ENCODE measurements around the gene FIG4. TPM values are rescaled to one million over a fixed set of nuclear protein-coding genes. Genes with fewer than 3 reads are reported as not detected.

FIG4 gene
- total RNA-seq, 1 experiment from 2014 or later, result 15.7 TPM

DNA sequence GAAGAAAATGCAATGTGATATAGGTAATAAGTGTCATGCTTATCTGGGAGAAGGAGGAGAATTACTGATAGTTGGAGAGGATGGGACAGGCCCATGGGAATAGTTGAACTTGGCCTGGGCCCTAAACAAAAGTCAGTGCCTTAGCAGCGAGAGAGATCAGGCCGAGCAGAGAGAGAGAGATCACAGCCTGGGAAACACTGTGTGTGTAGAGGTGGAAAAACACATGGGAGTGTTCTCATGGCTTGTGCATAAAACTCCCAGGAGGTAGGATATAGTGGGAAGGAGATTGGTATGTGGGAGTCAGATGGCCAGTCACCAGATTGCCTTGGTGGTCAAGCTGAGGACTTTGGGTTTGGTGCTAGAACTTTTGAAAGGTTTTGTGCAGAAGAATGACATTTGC lies 47.6 kb downstream of the FIG4 start:
- ChIA-PET POLR2A (no interaction called here), RAD21 (ENCODE audit: low non-redundant PET in 1 of 2, low total read pairs in 2 of 2, uncharacterized antibody in 2 of 2, unreplicated experiment in 2 of 2) (no interaction called here), CTCF (no interaction called here)
- no peaks in the 10 kb centered on the region for H3K79me2 ChIP-seq (ENCODE audit: insufficient read depth, low read length)
- H3K4me3 ChIP-seq (replicated peaks in 1 of 2; ENCODE audit: low read depth in 1 of 2, low read length in 2 of 2), result no peak overlapping the region
- no peak for ATAC-seq
- no peaks in the 10 kb centered on the region for H3K9me2 ChIP-seq (ENCODE audit: insufficient read depth)
- no peak overlapping the region for H3K27ac ChIP-seq (ENCODE audit: low read depth, low read length)
- intact Hi-C loops (cut with micrococcal nuclease), result no loop called here
- no peak overlapping the region for H3K9ac ChIP-seq (ENCODE audit: low read length)
- H3K27me3 ChIP-seq (ENCODE audit: insufficient read depth, low read length), result no peaks in the 10 kb centered on the region
- no peaks in the 10 kb centered on the region for H3K9me3 ChIP-seq (ENCODE audit: control insufficient read depth in 1 of 2, insufficient read depth in 1 of 2, low read depth in 1 of 2, low read length in 2 of 2)
- no peak for DNase-seq (ENCODE audit: low read depth, low spot score)
- no peak for TF ChIP-seq JUND (IDR thresholded peaks at IDR 0.05)
- H3K36me3 ChIP-seq (ENCODE audit: control insufficient read depth in 1 of 2, insufficient read depth in 2 of 2, low read length in 2 of 2), result no peaks in the 10 kb centered on the region
- no peaks in the 10 kb centered on the region for H4K20me1 ChIP-seq (ENCODE audit: insufficient read depth)
- peaks cover 0 to 3% of the 10 kb centered on the region in 2 experiments; a peak in 2 of 4 replicates for H3K4me1 ChIP-seq (ENCODE audit: control insufficient read depth in 1 of 2, insufficient read depth in 2 of 2, low read length in 2 of 2)
- no peak overlapping the region for H2AFZ ChIP-seq (ENCODE audit: low read depth, low read length, poor library complexity, severe bottlenecking)
- no peak overlapping the region for H3K4me2 ChIP-seq (ENCODE audit: low read length)
- no TSS peak for BruUV-seq (replicated peaks)

GRCh38 chr6:109739686-109740085 lies 48.6 kb downstream of the FIG4 start:
- Histone ChIP-seq H3K4me2 (ENCODE audit: low read length) (no peak overlapping the region), H3K4me3 (replicated peaks in 1 of 2; ENCODE audit: low read depth in 1 of 2, low read length in 2 of 2) (no peak overlapping the region), H3K9me3 (ENCODE audit: control insufficient read depth in 1 of 2, insufficient read depth in 1 of 2, low read depth in 1 of 2, low read length in 2 of 2) (no peaks in the 10 kb centered on the region), H3K9me2 (ENCODE audit: insufficient read depth) (no peaks in the 10 kb centered on the region), H4K20me1 (ENCODE audit: insufficient read depth) (no peaks in the 10 kb centered on the region), H3K9ac (ENCODE audit: low read length) (no peak overlapping the region), H3K4me1 (ENCODE audit: control insufficient read depth in 1 of 2, insufficient read depth in 2 of 2, low read length in 2 of 2) (peaks cover 0 to 9% of the 10 kb centered on the region in 2 experiments; a peak in 2 of 4 replicates), H3K36me3 (ENCODE audit: control insufficient read depth in 1 of 2, insufficient read depth in 2 of 2, low read length in 2 of 2) (no peaks in the 10 kb centered on the region), H2AFZ (ENCODE audit: low read depth, low read length, poor library complexity, severe bottlenecking) (no peak overlapping the region), H3K27ac (ENCODE audit: low read depth, low read length) (no peak overlapping the region), H3K79me2 (ENCODE audit: insufficient read depth, low read length) (no peaks in the 10 kb centered on the region), H3K27me3 (ENCODE audit: insufficient read depth, low read length) (no peaks in the 10 kb centered on the region)
- TF ChIP-seq ZNF274 (IDR thresholded peaks at IDR 0.05; ENCODE audit: low read depth, low read length) (no peak), CEBPB (IDR thresholded peaks at IDR 0.05; ENCODE audit: low read depth) (no peak), FOSL1 (IDR thresholded peaks at IDR 0.05; ENCODE audit: low read depth) (no peak), JUND (IDR thresholded peaks at IDR 0.05) (no peak), EGR1 (IDR thresholded peaks at IDR 0.05; ENCODE audit: low read depth) (no peak), SP1 (IDR thresholded peaks at IDR 0.05; ENCODE audit: low read depth) (no peak), TCF7L2 (IDR thresholded peaks at IDR 0.05; ENCODE audit: borderline replicate concordance, extremely low read depth, insufficient read depth, insufficient read length) (no peak), POLR2AphosphoS5 (IDR thresholded peaks at IDR 0.05; ENCODE audit: low read depth, low read length) (no peak), EZH2 (IDR thresholded peaks at IDR 0.05) (no peak), RAD21 (IDR thresholded peaks at IDR 0.05; ENCODE audit: low read depth) (no peak)
- TF ChIP-seq, protein P1, sequence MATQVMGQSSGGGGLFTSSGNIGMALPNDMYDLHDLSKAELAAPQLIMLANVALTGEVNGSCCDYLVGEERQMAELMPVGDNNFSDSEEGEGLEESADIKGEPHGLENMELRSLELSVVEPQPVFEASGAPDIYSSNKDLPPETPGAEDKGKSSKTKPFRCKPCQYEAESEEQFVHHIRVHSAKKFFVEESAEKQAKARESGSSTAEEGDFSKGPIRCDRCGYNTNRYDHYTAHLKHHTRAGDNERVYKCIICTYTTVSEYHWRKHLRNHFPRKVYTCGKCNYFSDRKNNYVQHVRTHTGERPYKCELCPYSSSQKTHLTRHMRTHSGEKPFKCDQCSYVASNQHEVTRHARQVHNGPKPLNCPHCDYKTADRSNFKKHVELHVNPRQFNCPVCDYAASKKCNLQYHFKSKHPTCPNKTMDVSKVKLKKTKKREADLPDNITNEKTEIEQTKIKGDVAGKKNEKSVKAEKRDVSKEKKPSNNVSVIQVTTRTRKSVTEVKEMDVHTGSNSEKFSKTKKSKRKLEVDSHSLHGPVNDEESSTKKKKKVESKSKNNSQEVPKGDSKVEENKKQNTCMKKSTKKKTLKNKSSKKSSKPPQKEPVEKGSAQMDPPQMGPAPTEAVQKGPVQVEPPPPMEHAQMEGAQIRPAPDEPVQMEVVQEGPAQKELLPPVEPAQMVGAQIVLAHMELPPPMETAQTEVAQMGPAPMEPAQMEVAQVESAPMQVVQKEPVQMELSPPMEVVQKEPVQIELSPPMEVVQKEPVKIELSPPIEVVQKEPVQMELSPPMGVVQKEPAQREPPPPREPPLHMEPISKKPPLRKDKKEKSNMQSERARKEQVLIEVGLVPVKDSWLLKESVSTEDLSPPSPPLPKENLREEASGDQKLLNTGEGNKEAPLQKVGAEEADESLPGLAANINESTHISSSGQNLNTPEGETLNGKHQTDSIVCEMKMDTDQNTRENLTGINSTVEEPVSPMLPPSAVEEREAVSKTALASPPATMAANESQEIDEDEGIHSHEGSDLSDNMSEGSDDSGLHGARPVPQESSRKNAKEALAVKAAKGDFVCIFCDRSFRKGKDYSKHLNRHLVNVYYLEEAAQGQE (IDR thresholded peaks at IDR 0.05; ENCODE audit: low read depth), result no peak
- TF ChIP-seq, protein P2, sequence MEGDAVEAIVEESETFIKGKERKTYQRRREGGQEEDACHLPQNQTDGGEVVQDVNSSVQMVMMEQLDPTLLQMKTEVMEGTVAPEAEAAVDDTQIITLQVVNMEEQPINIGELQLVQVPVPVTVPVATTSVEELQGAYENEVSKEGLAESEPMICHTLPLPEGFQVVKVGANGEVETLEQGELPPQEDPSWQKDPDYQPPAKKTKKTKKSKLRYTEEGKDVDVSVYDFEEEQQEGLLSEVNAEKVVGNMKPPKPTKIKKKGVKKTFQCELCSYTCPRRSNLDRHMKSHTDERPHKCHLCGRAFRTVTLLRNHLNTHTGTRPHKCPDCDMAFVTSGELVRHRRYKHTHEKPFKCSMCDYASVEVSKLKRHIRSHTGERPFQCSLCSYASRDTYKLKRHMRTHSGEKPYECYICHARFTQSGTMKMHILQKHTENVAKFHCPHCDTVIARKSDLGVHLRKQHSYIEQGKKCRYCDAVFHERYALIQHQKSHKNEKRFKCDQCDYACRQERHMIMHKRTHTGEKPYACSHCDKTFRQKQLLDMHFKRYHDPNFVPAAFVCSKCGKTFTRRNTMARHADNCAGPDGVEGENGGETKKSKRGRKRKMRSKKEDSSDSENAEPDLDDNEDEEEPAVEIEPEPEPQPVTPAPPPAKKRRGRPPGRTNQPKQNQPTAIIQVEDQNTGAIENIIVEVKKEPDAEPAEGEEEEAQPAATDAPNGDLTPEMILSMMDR (IDR thresholded peaks at IDR 0.05 in 2 of 3, conservative IDR thresholded peaks at IDR 0.05 in 1 of 3; ENCODE audit: borderline replicate concordance in 1 of 3, insufficient read depth in 1 of 3, low read depth in 2 of 3, low read length in 2 of 3), result no peak
- POLR2A ChIA-PET, result no interaction called here
- RAD21 ChIA-PET (ENCODE audit: low non-redundant PET in 1 of 2, low total read pairs in 2 of 2, uncharacterized antibody in 2 of 2, unreplicated experiment in 2 of 2), result no interaction called here
- ATAC-seq (no peak), DNase-seq (ENCODE audit: low read depth, low spot score) (no peak)
- intact Hi-C loops (cut with micrococcal nuclease), result no loop called here
- no TSS peak for BruUV-seq (replicated peaks)
- CTCF ChIA-PET, result no interaction called here

Measured in HCT116 (cell line).